IMR-90 (cell line): ENCODE results near the gene MRGPRE. TPM values are rescaled to one million over a fixed set of nuclear protein-coding genes. Genes with fewer than 3 reads are reported as not detected.

Experiments used
- ATAC-seq: fragments of 200-7000 bp; cut with Tn5 transposase; 2 replicates; pipeline ENCODE4 v1.9.1; 2020; ENCODE audit warnings: low read depth, mild to moderate bottlenecking, moderate library complexity
- BruUV-seq: library from RNA; stranded (reverse); fragments of 400-500 nt; replicated peaks from 2 replicates; lab custom pipeline; 2021; lab: Mats Ljungman, UMichigan
- CTCF ChIA-PET: fragments of 300-600 bp; formaldehyde crosslinking; extraction: SDS; loops from one replicate; lab custom pipeline; 2021; ENCODE audit warnings: antibody characterized with exemption; lab: Yijun Ruan, JAX
- POLR2A ChIA-PET: fragments of 300-600 bp; sonication (Branson Sonifier 250); formaldehyde crosslinking; loops from one replicate; lab custom pipeline; 2022; ENCODE audit warnings: antibody characterized with exemption; ENCODE audit not compliant: unreplicated experiment; lab: Charles Lee
- DNase-seq: peaks from one replicate; pipeline ENCODE4 v3.0.0; 2013
- H2AFZ ChIP-seq: replicated peaks from 2 replicates; pipeline ENCODE3; 2013; ENCODE audit warnings: low read length, mild to moderate bottlenecking; ENCODE audit not compliant: poor library complexity
- H2AK5ac ChIP-seq: 2 replicates; pipeline ENCODE4 v1.6.1; 2013; ENCODE audit warnings: low read depth, low read length, inconsistent platforms
- H2AK9ac ChIP-seq: replicated peaks from 2 replicates; pipeline ENCODE3; 2013; ENCODE audit warnings: mild to moderate bottlenecking, low read depth, low read length, moderate library complexity; ENCODE audit not compliant: poor library complexity
- H2BK120ac ChIP-seq: 2 replicates; pipeline ENCODE4 v1.6.1; 2013; ENCODE audit warnings: low read depth, low read length, inconsistent platforms
- H2BK15ac ChIP-seq: 3 replicates; pipeline ENCODE4 v1.6.1; 2013; ENCODE audit warnings: low read depth, low read length, inconsistent platforms
- H2BK20ac ChIP-seq: 2 replicates; pipeline ENCODE4 v1.6.1; 2013; ENCODE audit warnings: low read depth, mild to moderate bottlenecking, inconsistent platforms, low read length, moderate library complexity
- H2BK5ac ChIP-seq: 2 replicates; pipeline ENCODE4 v1.6.1; 2013; ENCODE audit warnings: mild to moderate bottlenecking, low read depth, low read length, inconsistent platforms; ENCODE audit not compliant: poor library complexity, severe bottlenecking
- H3K14ac ChIP-seq: replicated peaks from 2 replicates; pipeline ENCODE4 v1.6.1; 2013; ENCODE audit warnings: low read depth, low read length, inconsistent platforms
- H3K18ac ChIP-seq: 2 replicates; pipeline ENCODE4 v1.6.1; 2013; ENCODE audit warnings: low read depth, low read length, control low read depth
- H3K23ac ChIP-seq: 2 replicates; pipeline ENCODE4 v1.6.1; 2013; ENCODE audit warnings: low read depth, low read length, inconsistent platforms
- H3K27ac ChIP-seq: 2 replicates; pipeline ENCODE4 v1.5.1; 2013; ENCODE audit warnings: mild to moderate bottlenecking, control low read depth, low read length; ENCODE audit not compliant: insufficient read depth
- H3K27me3 ChIP-seq: 2 replicates; pipeline ENCODE4 v1.6.1; 2013; ENCODE audit warnings: low read length; ENCODE audit not compliant: control insufficient read depth, insufficient read depth
- H3K36me3 ChIP-seq: 2 replicates; pipeline ENCODE4 v1.6.1; 2013; ENCODE audit warnings: low read length, mixed read lengths; ENCODE audit not compliant: control insufficient read depth, insufficient read depth
- H3K4ac ChIP-seq: 2 replicates; pipeline ENCODE4 v1.6.1; 2013; ENCODE audit warnings: low read depth, low read length, inconsistent platforms
- H3K4me1 ChIP-seq: 2 replicates; pipeline ENCODE4 v1.6.1; 2013; ENCODE audit warnings: low read length, mixed read lengths; ENCODE audit not compliant: control insufficient read depth, insufficient read depth
- H3K4me2 ChIP-seq: 2 replicates; pipeline ENCODE4 v1.6.1; 2013; ENCODE audit warnings: low read depth, mild to moderate bottlenecking, control low read depth, low read length, moderate library complexity
- H3K4me3 ChIP-seq: 2 replicates; pipeline ENCODE4 v1.5.1; 2013; ENCODE audit warnings: low read depth, mild to moderate bottlenecking, control low read depth, low read length, moderate library complexity; ENCODE audit not compliant: insufficient read depth
- H3K56ac ChIP-seq: 2 replicates; pipeline ENCODE4 v1.6.1; 2013; ENCODE audit warnings: low read length, inconsistent platforms; ENCODE audit not compliant: insufficient read depth; ENCODE audit errors: extremely low read depth
- H3K79me1 ChIP-seq, 2 experiments: 2 replicates each; pipeline ENCODE4 v1.6.1; 2013; ENCODE audit warnings: low read length in 2 of 2, inconsistent platforms in 1 of 2, low read depth in 1 of 2
- H3K9ac ChIP-seq: 2 replicates; pipeline ENCODE4 v1.6.1; 2013; ENCODE audit warnings: low read depth, low read length, control low read depth
- H3K9me1 ChIP-seq: 2 replicates; pipeline ENCODE4 v1.6.1; 2013; ENCODE audit warnings: low read length, inconsistent platforms; ENCODE audit not compliant: insufficient read depth
- H3K9me3 ChIP-seq: 2 replicates; pipeline ENCODE4 v1.6.1; 2013; ENCODE audit warnings: low read length; ENCODE audit not compliant: control insufficient read depth, insufficient read depth
- H4K20me1 ChIP-seq: 2 replicates; pipeline ENCODE4 v1.6.1; 2013; ENCODE audit warnings: low read length, inconsistent platforms; ENCODE audit not compliant: insufficient read depth
- H4K5ac ChIP-seq: 2 replicates; pipeline ENCODE4 v1.6.1; 2013; ENCODE audit warnings: mild to moderate bottlenecking, low read depth, low read length, control low read depth
- H4K8ac ChIP-seq, 2 experiments: 2 replicates each; pipeline ENCODE4 v1.6.1; 2013; ENCODE audit warnings: low read depth in 2 of 2, low read length in 2 of 2, control low read depth in 1 of 2, inconsistent platforms in 1 of 2
- H4K91ac ChIP-seq: 2 replicates; pipeline ENCODE4 v1.6.1; 2013; ENCODE audit warnings: low read depth, low read length, inconsistent platforms; ENCODE audit not compliant: insufficient read depth
- MAZ ChIP-seq: IDR thresholded peaks from 2 replicates; pipeline ENCODE4 v1.6.1; 2012; ENCODE audit warnings: low read depth, mild to moderate bottlenecking, low read length, improper control_type of control experiment, moderate library complexity, borderline replicate concordance
- POLR2A ChIP-seq: IDR thresholded peaks from 2 replicates; pipeline ENCODE4 v1.6.1; 2012; ENCODE audit warnings: mild to moderate bottlenecking, low read depth, low read length
- RAD21 ChIP-seq: IDR thresholded peaks from 2 replicates; pipeline ENCODE4 v1.6.1; 2012; ENCODE audit warnings: low read length, improper control_type of control experiment
- RFX5 ChIP-seq: IDR thresholded peaks from 2 replicates; pipeline ENCODE4 v1.8.0; 2012; ENCODE audit warnings: low read depth, mild to moderate bottlenecking, low read length, moderate library complexity
- WGBS, 2 experiments: methylation state at CpG; one replicate each; pipeline versions ENCODE4 v1.1.5 to v1.1.7; 2013; ENCODE audit warnings: missing lambda C conversion rate in 2 of 2; ENCODE audit not compliant: insufficient read length in 1 of 2; ENCODE audit errors: extremely low coverage in 2 of 2; 5-methylcytosine and 5-hydroxymethylcytosine counted together
- dilution Hi-C: fragments of 300-500 bp; cut with HindIII; formaldehyde crosslinking; loops from one replicate; pipeline ENCODE4 v1.14.3; 2018; ENCODE audit warnings: low sequenced_read_pairs; ENCODE audit not compliant: unreplicated experiment
- in situ Hi-C: fragments of 300-500 bp; cut with MboI; formaldehyde crosslinking; loops from 3 replicates; pipeline ENCODE4 v1.14.3; 2019; ENCODE audit warnings: low sequenced_read_pairs, inconsistent platforms, mixed read lengths
- intact Hi-C: fragments of 100-400 bp; cut with micrococcal nuclease; formaldehyde crosslinking; loops from 2 replicates; pipeline ENCODE4 v1.10.0; 2022
- polyA plus RNA-seq, 3 experiments: library from polyadenylated mRNA; depleted of rRNA; stranded (reverse); fragments of >200 nt; gene quantifications; 2 replicates each; pipeline ENCODE4 v1.2.3, GENCODE V29; 2012; ENCODE audit warnings: low replicate concordance in 1 of 3
- total RNA-seq: library from RNA; depleted of rRNA; stranded (reverse); fragments of >200 nt; gene quantifications from 2 replicates; pipeline ENCODE4 v1.2.3, GENCODE V29; 2012
- TF ChIP-seq, protein P1 (sequence below): fragments of 150-350 bp; IDR thresholded peaks from 2 replicates; pipeline ENCODE4 v1.6.1; 2016; ENCODE audit warnings: low read depth, mild to moderate bottlenecking, low read length, moderate library complexity, borderline replicate concordance
- TF ChIP-seq, protein P2 (sequence below): fragments of 150-350 bp; IDR thresholded peaks from 2 replicates; pipeline ENCODE4 v1.6.1; 2017; ENCODE audit warnings: mild to moderate bottlenecking, antibody characterized with exemption, low read length, low read depth
- TF ChIP-seq, protein P3 (sequence below): conservative IDR thresholded peaks from 2 replicates; pipeline ENCODE4 v1.5.1; 2012; ENCODE audit warnings: mild to moderate bottlenecking, low read depth, low read length, improper control_type of control experiment

Gene MRGPRE
- total and polyA plus RNA-seq, 2 of the 4 experiments (the other 2 are of a cell fraction) = not detected

DNA sequence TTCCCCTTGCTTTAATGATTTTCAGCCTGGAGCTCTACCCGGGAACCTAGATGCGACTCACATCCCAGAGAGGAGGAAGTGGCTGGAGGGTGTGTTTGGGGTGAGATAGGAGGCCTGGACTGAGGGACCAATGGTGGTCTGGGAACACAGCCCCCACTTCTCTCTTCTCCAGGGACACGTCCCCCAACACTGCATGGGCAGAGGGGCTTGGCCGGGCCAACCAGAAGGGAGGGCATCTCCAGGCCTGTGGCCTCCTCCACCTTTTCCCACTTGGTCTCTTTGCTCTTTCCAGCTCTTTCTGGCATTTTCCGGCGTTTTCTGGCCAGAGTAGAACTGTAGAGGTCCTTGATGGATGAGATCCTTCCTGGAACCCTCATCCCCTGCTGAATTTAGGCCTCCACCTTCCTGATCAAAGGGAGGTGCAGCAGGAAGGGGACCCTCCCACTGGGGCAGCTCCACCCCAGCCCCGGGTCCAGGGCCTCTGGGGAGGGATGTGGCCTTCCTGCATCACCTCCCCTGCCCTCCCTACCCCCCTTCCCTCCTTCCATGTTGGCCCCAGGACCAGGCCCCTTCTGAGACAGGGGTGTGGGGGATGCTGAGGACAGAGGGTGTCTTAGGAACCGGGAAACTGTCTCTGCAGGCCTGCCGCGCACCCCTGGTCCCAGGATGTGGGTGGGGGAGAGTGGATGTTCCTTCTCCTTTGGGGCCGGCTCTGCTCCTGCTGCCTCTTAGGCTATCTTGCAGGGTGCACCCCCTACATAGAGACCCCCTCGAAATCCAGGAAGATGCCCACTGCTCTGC, 38.0 kb downstream of the MRGPRE start:
- DNase-seq (no peak), ATAC-seq (no peak)
- Histone ChIP-seq H2BK5ac (no peak overlapping the region), H3K4ac (no peak overlapping the region), H2AK9ac (peak overlapping the region; percentile 55), H3K56ac (no peak overlapping the region), H3K18ac (no peak overlapping the region), H2BK15ac (no peak overlapping the region), H2AK5ac (no peak overlapping the region), H4K8ac (no peak overlapping the region), H3K36me3 (no peaks in the 10 kb centered on the region), H4K91ac (no peak overlapping the region), H3K4me1 (no peaks in the 10 kb centered on the region), H3K23ac (no peak overlapping the region), H4K5ac (no peak overlapping the region), H3K9me3 (no peaks in the 10 kb centered on the region), H3K9me1 (no peaks in the 10 kb centered on the region), H3K4me2 (no peak overlapping the region), H3K27ac (no peak overlapping the region), H2BK20ac (no peak overlapping the region), H3K79me1 (no peaks in the 10 kb centered on the region), H3K27me3 (peaks cover 54% of the 10 kb centered on the region), H2BK120ac (no peak overlapping the region), H3K14ac (no peak overlapping the region), H2AFZ (no peak overlapping the region), H4K20me1 (no peaks in the 10 kb centered on the region), H3K9ac (no peak overlapping the region), H3K4me3 (no peak overlapping the region)
- dilution Hi-C loops = no loop called here
- TF ChIP-seq, protein P1, sequence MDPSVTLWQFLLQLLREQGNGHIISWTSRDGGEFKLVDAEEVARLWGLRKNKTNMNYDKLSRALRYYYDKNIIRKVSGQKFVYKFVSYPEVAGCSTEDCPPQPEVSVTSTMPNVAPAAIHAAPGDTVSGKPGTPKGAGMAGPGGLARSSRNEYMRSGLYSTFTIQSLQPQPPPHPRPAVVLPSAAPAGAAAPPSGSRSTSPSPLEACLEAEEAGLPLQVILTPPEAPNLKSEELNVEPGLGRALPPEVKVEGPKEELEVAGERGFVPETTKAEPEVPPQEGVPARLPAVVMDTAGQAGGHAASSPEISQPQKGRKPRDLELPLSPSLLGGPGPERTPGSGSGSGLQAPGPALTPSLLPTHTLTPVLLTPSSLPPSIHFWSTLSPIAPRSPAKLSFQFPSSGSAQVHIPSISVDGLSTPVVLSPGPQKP = no peak
- TF ChIP-seq, protein P2, sequence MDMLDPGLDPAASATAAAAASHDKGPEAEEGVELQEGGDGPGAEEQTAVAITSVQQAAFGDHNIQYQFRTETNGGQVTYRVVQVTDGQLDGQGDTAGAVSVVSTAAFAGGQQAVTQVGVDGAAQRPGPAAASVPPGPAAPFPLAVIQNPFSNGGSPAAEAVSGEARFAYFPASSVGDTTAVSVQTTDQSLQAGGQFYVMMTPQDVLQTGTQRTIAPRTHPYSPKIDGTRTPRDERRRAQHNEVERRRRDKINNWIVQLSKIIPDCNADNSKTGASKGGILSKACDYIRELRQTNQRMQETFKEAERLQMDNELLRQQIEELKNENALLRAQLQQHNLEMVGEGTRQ = no peak
- TF ChIP-seq RFX5 = no peak
- no peak for TF ChIP-seq RAD21
- TF ChIP-seq, protein P3, sequence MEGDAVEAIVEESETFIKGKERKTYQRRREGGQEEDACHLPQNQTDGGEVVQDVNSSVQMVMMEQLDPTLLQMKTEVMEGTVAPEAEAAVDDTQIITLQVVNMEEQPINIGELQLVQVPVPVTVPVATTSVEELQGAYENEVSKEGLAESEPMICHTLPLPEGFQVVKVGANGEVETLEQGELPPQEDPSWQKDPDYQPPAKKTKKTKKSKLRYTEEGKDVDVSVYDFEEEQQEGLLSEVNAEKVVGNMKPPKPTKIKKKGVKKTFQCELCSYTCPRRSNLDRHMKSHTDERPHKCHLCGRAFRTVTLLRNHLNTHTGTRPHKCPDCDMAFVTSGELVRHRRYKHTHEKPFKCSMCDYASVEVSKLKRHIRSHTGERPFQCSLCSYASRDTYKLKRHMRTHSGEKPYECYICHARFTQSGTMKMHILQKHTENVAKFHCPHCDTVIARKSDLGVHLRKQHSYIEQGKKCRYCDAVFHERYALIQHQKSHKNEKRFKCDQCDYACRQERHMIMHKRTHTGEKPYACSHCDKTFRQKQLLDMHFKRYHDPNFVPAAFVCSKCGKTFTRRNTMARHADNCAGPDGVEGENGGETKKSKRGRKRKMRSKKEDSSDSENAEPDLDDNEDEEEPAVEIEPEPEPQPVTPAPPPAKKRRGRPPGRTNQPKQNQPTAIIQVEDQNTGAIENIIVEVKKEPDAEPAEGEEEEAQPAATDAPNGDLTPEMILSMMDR = no peak
- TF ChIP-seq POLR2A = no peak
- no peak for TF ChIP-seq MAZ
- intact Hi-C loops = no loop called here
- BruUV-seq = no TSS peak
- no CpG with 5 or more reads among the region's 12 CpGs for WGBS, 2 experiments
- ChIA-PET POLR2A (no interaction called here), CTCF (interaction anchor here (1.2 kb wide), 2 partner anchors 17 to 25 kb away, joined by 4 to 5 read pairs; no protein-coding TSS in a partner anchor)
- in situ Hi-C loops = no loop called here
